NB4 (cell line): ENCODE measurements around the gene PSD4.

Experiments used
- MYC ChIP-seq: IDR thresholded peaks from 2 replicates; pipeline ENCODE4 v1.6.1; 2011; ENCODE audit warnings: low read depth, low read length
- POLR2A ChIP-seq: IDR thresholded peaks from 2 replicates; pipeline ENCODE4 v1.6.1; 2011; ENCODE audit warnings: mild to moderate bottlenecking; ENCODE audit not compliant: insufficient read length; ENCODE audit errors: extremely low read depth
- TF ChIP-seq, protein P1 (sequence below): IDR thresholded peaks from one replicate; pipeline ENCODE4 v1.5.1; 2012; ENCODE audit warnings: low read depth, low read length

DNA sequence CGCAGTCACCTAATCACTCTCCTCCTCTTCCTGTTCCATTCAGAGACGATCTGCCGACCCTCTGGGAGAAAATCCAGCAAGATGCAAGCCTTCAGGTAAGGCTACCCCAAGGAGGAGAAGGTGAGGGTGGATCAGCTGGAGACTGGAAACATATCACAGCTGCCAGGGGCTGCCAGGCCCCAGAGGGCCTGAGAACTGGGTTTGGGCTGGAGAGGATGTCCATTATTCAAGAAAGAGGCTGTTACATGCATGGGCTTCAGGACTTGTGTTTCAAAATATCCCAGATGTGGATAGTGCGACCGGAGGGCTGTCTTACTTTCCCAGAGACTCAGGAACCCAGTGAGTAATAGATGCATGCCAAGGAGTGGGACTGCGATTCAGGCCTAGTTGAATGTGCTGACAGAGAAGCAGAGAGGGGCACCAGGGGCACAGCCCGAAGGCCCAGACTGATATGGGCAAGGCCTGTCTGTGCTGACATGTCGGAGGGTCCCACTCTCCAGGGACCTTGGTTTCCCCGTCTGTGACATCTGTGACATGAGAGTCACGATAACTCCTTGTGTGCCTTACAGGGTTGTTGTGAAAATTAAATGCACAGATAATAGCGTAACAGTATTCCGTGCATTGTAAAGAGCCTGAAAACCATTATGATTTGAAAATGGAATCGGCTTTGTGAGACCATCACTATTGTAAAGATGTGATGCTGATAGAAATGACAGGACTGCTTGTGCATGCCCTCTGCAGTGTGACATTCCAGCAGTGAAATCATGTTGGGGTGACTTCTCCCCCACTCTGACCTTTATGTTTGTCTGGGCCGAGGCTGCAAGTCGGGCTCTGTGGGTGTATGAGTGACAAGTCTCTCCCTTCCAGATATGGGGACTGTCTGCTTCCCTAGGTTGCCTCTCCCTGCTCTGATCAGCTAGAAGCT lies 45.9 kb upstream of the PSD4 start:
- TF ChIP-seq, protein P1, sequence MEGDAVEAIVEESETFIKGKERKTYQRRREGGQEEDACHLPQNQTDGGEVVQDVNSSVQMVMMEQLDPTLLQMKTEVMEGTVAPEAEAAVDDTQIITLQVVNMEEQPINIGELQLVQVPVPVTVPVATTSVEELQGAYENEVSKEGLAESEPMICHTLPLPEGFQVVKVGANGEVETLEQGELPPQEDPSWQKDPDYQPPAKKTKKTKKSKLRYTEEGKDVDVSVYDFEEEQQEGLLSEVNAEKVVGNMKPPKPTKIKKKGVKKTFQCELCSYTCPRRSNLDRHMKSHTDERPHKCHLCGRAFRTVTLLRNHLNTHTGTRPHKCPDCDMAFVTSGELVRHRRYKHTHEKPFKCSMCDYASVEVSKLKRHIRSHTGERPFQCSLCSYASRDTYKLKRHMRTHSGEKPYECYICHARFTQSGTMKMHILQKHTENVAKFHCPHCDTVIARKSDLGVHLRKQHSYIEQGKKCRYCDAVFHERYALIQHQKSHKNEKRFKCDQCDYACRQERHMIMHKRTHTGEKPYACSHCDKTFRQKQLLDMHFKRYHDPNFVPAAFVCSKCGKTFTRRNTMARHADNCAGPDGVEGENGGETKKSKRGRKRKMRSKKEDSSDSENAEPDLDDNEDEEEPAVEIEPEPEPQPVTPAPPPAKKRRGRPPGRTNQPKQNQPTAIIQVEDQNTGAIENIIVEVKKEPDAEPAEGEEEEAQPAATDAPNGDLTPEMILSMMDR = no peak
- TF ChIP-seq POLR2A (no peak), MYC (no peak)
